HEK293 (cell line): ENCODE data around the gene AP5S1.

ENCODE experiments used
- ATF2 ChIP-seq: fragments of 450-650 bp; formaldehyde crosslinking; IDR thresholded peaks from 2 replicates; pipeline ENCODE4 v1.5.1; 2016; ENCODE audit warnings: missing biosample characterization, missing genetic modification characterization, low read depth
- BCL11A ChIP-seq: fragments of 450-650 bp; formaldehyde crosslinking; IDR thresholded peaks from 2 replicates; pipeline ENCODE4 v1.5.1; 2016; ENCODE audit warnings: low read depth, missing biosample characterization, missing genetic modification characterization
- EGR2 ChIP-seq: fragments of 450-650 bp; formaldehyde crosslinking; IDR thresholded peaks from 2 replicates; pipeline ENCODE4 v1.5.1; 2016; ENCODE audit warnings: low read depth, missing biosample characterization, missing genetic modification characterization
- GLI4 ChIP-seq: fragments of 450-650 bp; formaldehyde crosslinking; IDR thresholded peaks from 2 replicates; pipeline ENCODE4 v1.5.1; 2016; ENCODE audit warnings: missing biosample characterization, missing genetic modification characterization
- IKZF3 ChIP-seq: fragments of 450-650 bp; IDR thresholded peaks from 2 replicates; pipeline ENCODE4 v1.5.0; 2018; ENCODE audit warnings: missing biosample characterization, mild to moderate bottlenecking, missing genetic modification characterization, moderate library complexity
- INSM2 ChIP-seq: fragments of 450-650 bp; formaldehyde crosslinking; IDR thresholded peaks from 2 replicates; pipeline ENCODE4 v1.5.1; 2016; ENCODE audit warnings: missing biosample characterization, missing genetic modification characterization
- MYNN ChIP-seq: fragments of 450-650 bp; formaldehyde crosslinking; IDR thresholded peaks from 2 replicates; pipeline ENCODE4 v1.5.1; 2016; ENCODE audit warnings: missing biosample characterization, missing genetic modification characterization, borderline replicate concordance
- OSR2 ChIP-seq: fragments of 450-650 bp; formaldehyde crosslinking; IDR thresholded peaks from 2 replicates; pipeline ENCODE4 v1.5.1; 2016; ENCODE audit warnings: missing biosample characterization, missing genetic modification characterization
- REPIN1 ChIP-seq: fragments of 450-650 bp; formaldehyde crosslinking; IDR thresholded peaks from 2 replicates; pipeline ENCODE4 v1.5.1; 2017; ENCODE audit warnings: missing biosample characterization, missing genetic modification characterization, low read depth
- SALL2 ChIP-seq: fragments of 450-650 bp; formaldehyde crosslinking; IDR thresholded peaks from 2 replicates; pipeline ENCODE4 v1.5.0; 2017; ENCODE audit warnings: missing biosample characterization, mild to moderate bottlenecking, missing genetic modification characterization, borderline replicate concordance
- YY1 ChIP-seq: fragments of 450-650 bp; formaldehyde crosslinking; IDR thresholded peaks from 2 replicates; pipeline ENCODE4 v1.5.1; 2018; ENCODE audit warnings: missing biosample characterization, missing genetic modification characterization
- ZBTB10 ChIP-seq: fragments of 450-650 bp; formaldehyde crosslinking; IDR thresholded peaks from 2 replicates; pipeline ENCODE4 v1.5.1; 2016; ENCODE audit warnings: missing biosample characterization, missing genetic modification characterization
- ZBTB20 ChIP-seq: fragments of 450-650 bp; formaldehyde crosslinking; IDR thresholded peaks from 2 replicates; pipeline ENCODE4 v1.5.1; 2016; ENCODE audit warnings: missing biosample characterization, missing genetic modification characterization
- ZFP41 ChIP-seq: fragments of 450-650 bp; formaldehyde crosslinking; IDR thresholded peaks from 2 replicates; pipeline ENCODE4 v1.5.1; 2016; ENCODE audit warnings: missing biosample characterization, missing genetic modification characterization, borderline replicate concordance
- ZFP69B ChIP-seq: fragments of 450-650 bp; formaldehyde crosslinking; IDR thresholded peaks from 2 replicates; pipeline ENCODE4 v1.5.1; 2016; ENCODE audit warnings: missing biosample characterization, missing genetic modification characterization
- ZNF10 ChIP-seq: fragments of 450-650 bp; formaldehyde crosslinking; IDR thresholded peaks from 2 replicates; pipeline ENCODE4 v1.5.1; 2017; ENCODE audit warnings: missing biosample characterization, missing genetic modification characterization
- ZNF121 ChIP-seq: fragments of 450-650 bp; formaldehyde crosslinking; IDR thresholded peaks from 2 replicates; pipeline ENCODE4 v1.5.1; 2016; ENCODE audit warnings: missing biosample characterization, missing genetic modification characterization
- ZNF16 ChIP-seq: fragments of 450-650 bp; formaldehyde crosslinking; IDR thresholded peaks from 2 replicates; pipeline ENCODE4 v1.5.1; 2016; ENCODE audit warnings: low read depth, missing biosample characterization, missing genetic modification characterization
- ZNF19 ChIP-seq: fragments of 450-650 bp; formaldehyde crosslinking; IDR thresholded peaks from 2 replicates; pipeline ENCODE4; 2016; ENCODE audit warnings: missing biosample characterization, missing genetic modification characterization, low read depth
- ZNF24 ChIP-seq: fragments of 450-650 bp; formaldehyde crosslinking; IDR thresholded peaks from 2 replicates; pipeline ENCODE4 v1.5.1; 2016; ENCODE audit warnings: missing biosample characterization, missing genetic modification characterization
- ZNF341 ChIP-seq: fragments of 450-650 bp; formaldehyde crosslinking; IDR thresholded peaks from 2 replicates; pipeline ENCODE4; 2016; ENCODE audit warnings: low read depth, missing biosample characterization, missing genetic modification characterization
- ZNF366 ChIP-seq: fragments of 450-650 bp; formaldehyde crosslinking; conservative IDR thresholded peaks from 2 replicates; pipeline ENCODE4 v1.5.1; 2016; ENCODE audit warnings: missing biosample characterization, missing genetic modification characterization
- ZNF391 ChIP-seq: fragments of 450-650 bp; formaldehyde crosslinking; IDR thresholded peaks from 2 replicates; pipeline ENCODE4 v1.5.1; 2016; ENCODE audit warnings: low read depth, missing biosample characterization, missing genetic modification characterization, borderline replicate concordance
- ZNF394 ChIP-seq: fragments of 450-650 bp; formaldehyde crosslinking; IDR thresholded peaks from 2 replicates; pipeline ENCODE4 v1.5.1; 2016; ENCODE audit warnings: missing biosample characterization, missing genetic modification characterization, mild to moderate bottlenecking, moderate library complexity, borderline replicate concordance
- ZNF473 ChIP-seq: fragments of 450-650 bp; formaldehyde crosslinking; IDR thresholded peaks from 2 replicates; pipeline ENCODE4 v1.5.1; 2017; ENCODE audit warnings: missing biosample characterization, missing genetic modification characterization
- ZNF501 ChIP-seq: fragments of 450-650 bp; formaldehyde crosslinking; IDR thresholded peaks from 2 replicates; pipeline ENCODE4 v1.5.1; 2016; ENCODE audit warnings: missing biosample characterization, missing genetic modification characterization
- ZNF530 ChIP-seq: fragments of 450-650 bp; formaldehyde crosslinking; IDR thresholded peaks from 2 replicates; pipeline ENCODE4 v1.5.1; 2016; ENCODE audit warnings: low read depth, missing biosample characterization, missing genetic modification characterization
- ZNF561 ChIP-seq: fragments of 450-650 bp; IDR thresholded peaks from 2 replicates; pipeline ENCODE4 v1.5.1; 2018; ENCODE audit warnings: missing biosample characterization, missing genetic modification characterization, borderline replicate concordance
- ZNF654 ChIP-seq: fragments of 450-650 bp; formaldehyde crosslinking; IDR thresholded peaks from 2 replicates; pipeline ENCODE4 v1.5.1; 2016; ENCODE audit warnings: low read depth, missing biosample characterization, missing genetic modification characterization
- ZNF677 ChIP-seq: fragments of 450-650 bp; IDR thresholded peaks from 2 replicates; pipeline ENCODE4 v1.5.0; 2018; ENCODE audit warnings: missing biosample characterization, mild to moderate bottlenecking, missing genetic modification characterization, moderate library complexity
- ZNF704 ChIP-seq: fragments of 450-650 bp; formaldehyde crosslinking; IDR thresholded peaks from 2 replicates; pipeline ENCODE4 v1.5.1; 2016; ENCODE audit warnings: missing biosample characterization, missing genetic modification characterization
- ZNF76 ChIP-seq: fragments of 450-650 bp; formaldehyde crosslinking; IDR thresholded peaks from 2 replicates; pipeline ENCODE4; 2016; ENCODE audit warnings: low read depth, missing biosample characterization, missing genetic modification characterization, borderline replicate concordance
- ZNF837 ChIP-seq: fragments of 450-650 bp; formaldehyde crosslinking; IDR thresholded peaks from 2 replicates; pipeline ENCODE4 v1.5.1; 2016; ENCODE audit warnings: missing biosample characterization, missing genetic modification characterization
- ZSCAN23 ChIP-seq: fragments of 450-650 bp; formaldehyde crosslinking; IDR thresholded peaks from 2 replicates; pipeline ENCODE4 v1.5.1; 2016; ENCODE audit warnings: missing biosample characterization, missing genetic modification characterization
- ZSCAN30 ChIP-seq: fragments of 450-650 bp; IDR thresholded peaks from 2 replicates; pipeline ENCODE4 v1.5.1; 2018; ENCODE audit warnings: missing biosample characterization, mild to moderate bottlenecking, missing genetic modification characterization, moderate library complexity

The AP5S1 gene

GRCh38 chr20:3846740-3847428 is 26.5 kb downstream of the AP5S1 start, which contains the start of gene MAVS (continued):
- peak; percentile 100 for TF ChIP-seq ZBTB20 (tag by site-specific recombination)
- no peak for TF ChIP-seq ZSCAN23 (tag by site-specific recombination)
- peak; percentile 99 for TF ChIP-seq ZSCAN30 (tag by site-specific recombination)
- no peak for TF ChIP-seq ZNF16 (tag by site-specific recombination)
- TF ChIP-seq ZNF10 (tag by site-specific recombination), result no peak
- no peak for TF ChIP-seq GLI4 (tag by site-specific recombination)
- no peak for TF ChIP-seq IKZF3 (tag by site-specific recombination)
- TF ChIP-seq ZNF677 (tag by site-specific recombination), result no peak
- TF ChIP-seq ZFP69B, result peak; percentile 39; the same call in 1 of the 2 replicates
- TF ChIP-seq SALL2 (tag by site-specific recombination), result no peak
- TF ChIP-seq ZNF341 (tag by site-specific recombination), result peak; percentile 81
- no peak for TF ChIP-seq ZNF24 (tag by site-specific recombination)
- TF ChIP-seq ZNF473, result no peak
- no peak for TF ChIP-seq ZNF654 (tag by site-specific recombination)
- TF ChIP-seq ZNF366 (tag by site-specific recombination), result no peak
- TF ChIP-seq ZFP41 (tag by site-specific recombination), result no peak
- 0 out of 2 replicates have a peak, but pooled peaks have one; percentile 8 for TF ChIP-seq OSR2
- TF ChIP-seq ATF2, result no peak
- no peak for TF ChIP-seq ZNF19
- TF ChIP-seq YY1 (tag by site-specific recombination), result 0 out of 2 replicates have a peak, but pooled peaks have one; percentile 8
- no peak; the same call in 1 of the 2 replicates for TF ChIP-seq REPIN1 (tag by site-specific recombination)
- TF ChIP-seq EGR2, result no peak
- TF ChIP-seq BCL11A (tag by site-specific recombination), result 0 out of 2 replicates have a peak, but pooled peaks have one; percentile 37
- peak; percentile 64; the same call in 1 of the 2 replicates for TF ChIP-seq ZNF391 (tag by site-specific recombination)
- peak; percentile 98 for TF ChIP-seq ZBTB10 (tag by site-specific recombination)
- TF ChIP-seq ZNF530 (tag by site-specific recombination), result no peak
- peak; percentile 29; the same call in 1 of the 2 replicates for TF ChIP-seq ZNF394 (tag by site-specific recombination)
- TF ChIP-seq INSM2 (tag by site-specific recombination), result peak; percentile 46
- TF ChIP-seq ZNF704 (tag by site-specific recombination), result no peak
- TF ChIP-seq MYNN (tag by site-specific recombination), result no peak
- peak; percentile 75; the same call in 1 of the 2 replicates for TF ChIP-seq ZNF561
- no peak for TF ChIP-seq ZNF837 (tag by site-specific recombination)
- TF ChIP-seq ZNF501, result peak; percentile 80
- peak; percentile 54; the same call in 1 of the 2 replicates for TF ChIP-seq ZNF121
- peak; percentile 33; the same call in 1 of the 2 replicates for TF ChIP-seq ZNF76 (tag by site-specific recombination)
